NCI-H226 (cell line): ENCODE data around the gene BNC2.

Source experiments
- DNase-seq: peaks from one replicate; pipeline ENCODE4 v3.0.0-alpha.2; 2015

BNC2 gene

GRCh38 chr9:16668734-16669295 lies 201.7 kb downstream of the BNC2 start:
- DNase-seq = no peak

- no peak for DNase-seq
Observed at GRCh38 chr9:16664211-16664610, 206.3 kb downstream of the BNC2 start.

GRCh38 chr9:16661816-16662215 lies 208.7 kb downstream of the BNC2 start:
- DNase-seq = no peak

- no peak for DNase-seq
Observed at GRCh38 chr9:16659096-16659495, 211.4 kb downstream of the BNC2 start.

- no peak for DNase-seq
Observed at GRCh38 chr9:16656432-16657169, 213.9 kb downstream of the BNC2 start.

- DNase-seq = no peak
Observed at GRCh38 chr9:16654596-16655126, 215.8 kb downstream of the BNC2 start.

DNA sequence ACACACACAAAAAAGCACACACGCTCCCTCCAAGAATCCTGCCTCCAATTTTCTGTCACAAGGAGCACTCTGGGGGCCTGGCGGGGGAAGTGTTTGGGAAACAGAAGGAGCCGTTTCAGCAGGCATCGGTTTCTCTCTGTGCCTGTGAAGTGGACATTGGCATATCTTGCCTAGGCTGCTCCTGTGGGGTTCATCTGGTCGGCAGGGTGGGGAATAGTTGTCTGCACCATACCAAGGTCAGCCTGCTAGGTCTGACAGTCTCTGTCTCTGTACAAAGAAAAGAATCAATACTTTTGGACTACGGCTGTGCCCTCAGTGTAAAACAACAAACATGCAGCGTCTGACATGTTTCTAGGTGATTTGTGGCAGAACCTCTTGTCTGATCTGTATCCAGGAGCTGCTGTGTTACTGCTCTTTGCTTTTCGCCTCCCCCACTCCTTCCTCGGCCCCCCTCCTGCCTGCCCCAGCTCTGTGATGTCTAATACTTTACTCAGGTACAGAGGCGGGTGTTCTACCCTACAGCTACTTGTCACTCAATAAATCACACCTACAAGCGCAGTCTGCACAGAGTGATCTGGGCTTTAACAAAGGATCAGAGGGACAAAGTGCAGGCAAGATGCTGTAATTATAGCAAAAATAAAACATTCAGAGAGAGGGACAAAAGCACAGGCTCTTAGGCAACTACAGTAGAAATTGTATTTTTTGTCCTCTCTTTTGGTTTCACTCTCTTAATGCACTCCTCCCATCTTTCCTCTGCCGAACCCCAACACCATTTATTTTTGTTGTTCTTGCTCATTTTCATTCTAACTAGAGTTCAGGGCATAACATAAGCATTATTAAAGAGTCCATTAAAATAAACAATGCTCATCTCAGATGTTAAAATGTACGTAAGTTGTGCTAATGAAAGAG lies 216.7 kb downstream of the BNC2 start:
- no peak for DNase-seq

DNA sequence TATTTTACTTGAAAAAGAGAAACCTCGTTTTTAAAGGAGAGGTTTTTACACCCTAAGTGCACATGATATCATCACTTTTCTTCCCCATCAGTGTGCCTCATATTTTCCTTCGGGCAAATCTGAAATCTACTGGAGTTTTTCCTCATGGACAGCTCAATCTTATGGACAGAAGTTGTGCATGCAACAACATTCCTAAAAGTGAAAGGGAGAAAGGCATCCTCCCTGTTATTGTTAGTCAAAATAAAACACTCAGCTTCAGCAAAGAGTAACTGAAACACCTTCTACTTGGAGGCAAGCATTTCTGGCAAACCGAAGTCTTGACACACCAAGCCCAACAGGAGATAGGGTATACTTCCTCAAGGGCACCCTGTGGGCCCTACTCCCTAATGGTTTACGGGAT lies 217.9 kb downstream of the BNC2 start:
- DNase-seq = no peak

- no peak for DNase-seq
Observed at GRCh38 chr9:16651446-16651964, 219.0 kb downstream of the BNC2 start.

- DNase-seq = peak; percentile 46
Observed at GRCh38 chr9:16645970-16646369, 224.5 kb downstream of the BNC2 start.

DNA sequence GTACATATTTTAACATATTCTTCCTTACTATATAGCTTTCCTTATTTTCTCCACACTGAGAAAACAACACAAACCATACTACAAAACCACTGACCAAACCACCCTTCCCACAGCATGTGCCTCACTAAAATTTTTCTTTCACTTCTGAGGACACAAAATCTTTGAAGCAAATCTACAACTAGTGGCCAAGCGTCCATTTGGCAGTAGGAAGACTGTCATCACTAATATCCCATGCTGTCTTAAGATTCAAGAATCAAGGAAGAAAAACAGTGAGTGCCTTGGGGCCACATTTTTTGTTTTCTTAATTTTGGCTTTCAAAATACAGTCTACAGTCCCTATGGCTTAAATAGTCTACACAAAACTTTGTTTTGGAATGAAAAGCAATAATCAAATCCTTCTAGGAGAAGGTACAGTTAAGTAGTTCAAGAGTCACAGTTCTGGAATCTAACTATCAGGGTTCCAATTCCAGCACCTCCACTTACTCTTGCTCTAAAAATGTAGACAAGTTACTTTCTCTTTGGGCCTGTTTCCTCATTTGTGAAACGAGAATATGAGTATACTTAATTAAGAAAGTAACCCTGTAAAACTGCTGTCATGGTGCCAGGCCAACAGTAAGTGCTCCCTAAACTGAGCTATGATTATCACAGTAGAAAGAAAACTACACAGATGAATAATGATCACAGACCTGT lies 227.9 kb downstream of the BNC2 start:
- DNase-seq = no peak

GRCh38 chr9:16640649-16641048 lies 229.8 kb downstream of the BNC2 start:
- DNase-seq = peak; percentile 11

GRCh38 chr9:16639644-16640043 lies 230.8 kb downstream of the BNC2 start:
- DNase-seq = no peak

GRCh38 chr9:16637911-16638310 lies 232.6 kb downstream of the BNC2 start:
- DNase-seq = no peak

DNA sequence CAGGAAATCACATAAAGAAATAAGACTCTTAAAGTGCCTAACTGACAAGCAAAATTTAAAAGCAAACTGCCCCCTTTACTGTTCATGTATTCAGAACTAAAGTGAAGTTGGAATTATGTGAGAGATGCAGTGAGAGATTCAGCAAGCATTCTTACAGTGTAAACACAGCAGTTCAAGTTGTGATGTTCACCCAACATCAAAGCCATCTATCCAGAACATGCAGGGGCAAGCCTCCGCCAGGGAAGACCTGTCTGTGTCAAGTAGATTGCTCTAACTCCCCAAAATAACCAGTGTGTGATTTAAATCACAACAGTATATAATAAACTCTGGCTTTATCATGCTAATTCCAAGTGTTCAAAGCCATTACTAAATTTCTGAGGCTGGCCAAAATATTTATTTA lies 233.3 kb downstream of the BNC2 start:
- DNase-seq = no peak

DNA sequence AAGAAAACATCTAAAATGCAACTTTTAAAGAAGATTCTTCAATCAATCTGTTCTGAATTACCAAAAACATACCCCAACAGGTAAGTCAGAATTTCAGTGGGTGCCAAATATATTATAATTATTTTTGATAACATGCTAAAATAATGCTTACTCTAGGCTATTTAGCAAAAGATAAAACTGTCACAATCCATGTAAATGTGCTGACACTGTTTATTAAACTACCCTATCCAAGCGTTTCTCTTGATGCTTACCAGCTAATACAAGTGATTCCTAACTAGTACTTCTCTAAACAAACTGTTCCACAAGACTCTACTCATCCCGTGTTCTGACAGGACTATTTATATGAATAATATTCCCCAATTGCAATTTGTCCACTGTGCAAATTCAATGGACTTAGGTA lies 236.7 kb downstream of the BNC2 start:
- no peak for DNase-seq

DNA sequence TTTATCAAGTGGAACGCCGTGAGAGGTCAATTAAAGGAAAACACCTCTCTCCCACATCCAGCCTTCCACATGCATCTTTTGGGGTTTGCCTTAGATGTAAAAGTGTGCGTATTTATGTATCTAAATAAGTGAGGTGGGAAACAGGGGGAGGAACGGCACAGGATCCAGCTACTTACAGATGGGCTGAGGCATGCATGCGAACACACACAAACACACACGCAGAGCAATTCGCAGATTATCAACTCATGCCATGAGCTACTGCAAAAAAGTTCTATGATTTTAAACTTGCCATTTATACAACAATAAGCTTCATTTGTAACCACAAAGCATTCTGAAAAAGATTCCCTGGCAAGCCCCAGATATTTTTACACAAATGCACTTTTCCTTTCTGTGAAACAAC lies 242.1 kb downstream of the BNC2 start:
- no peak for DNase-seq

DNA sequence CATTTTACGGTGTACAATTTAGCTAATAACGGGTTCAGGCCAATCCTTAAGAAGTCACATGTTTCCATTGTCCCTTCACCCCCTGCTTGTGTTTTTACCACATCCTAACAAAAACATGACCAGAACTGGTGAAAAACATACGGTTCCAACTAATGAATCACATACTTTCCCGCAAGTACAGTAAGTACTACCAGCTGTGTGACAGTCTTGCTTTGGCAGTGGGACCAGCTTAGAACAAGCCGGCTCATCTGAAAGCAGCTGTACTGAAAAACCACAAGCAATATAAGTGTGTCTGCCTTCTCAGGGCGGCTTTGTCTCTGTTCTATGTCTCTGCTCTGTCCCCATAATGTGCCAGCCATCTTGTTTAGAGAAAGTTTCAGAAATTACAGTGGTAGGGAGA lies 242.5 kb downstream of the BNC2 start:
- no peak for DNase-seq

DNA sequence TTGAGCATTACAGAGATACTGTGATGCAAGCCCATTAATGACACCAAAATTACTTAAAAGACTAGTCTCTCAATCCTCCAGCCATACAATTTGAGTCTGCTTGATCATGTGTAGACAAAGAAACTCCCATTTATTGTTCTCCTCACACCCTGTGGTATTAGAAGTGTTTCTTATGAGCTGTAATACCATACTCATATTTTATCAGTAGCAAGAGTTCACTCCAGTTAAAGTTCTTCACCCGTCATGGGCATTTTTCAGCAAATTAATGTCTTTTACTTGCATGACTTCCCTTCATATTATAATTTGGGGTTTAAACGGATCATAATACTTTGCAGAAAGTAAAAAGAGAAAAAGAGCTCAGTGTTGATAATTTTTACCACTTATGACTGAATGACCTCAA lies 242.9 kb downstream of the BNC2 start:
- no peak for DNase-seq

DNA sequence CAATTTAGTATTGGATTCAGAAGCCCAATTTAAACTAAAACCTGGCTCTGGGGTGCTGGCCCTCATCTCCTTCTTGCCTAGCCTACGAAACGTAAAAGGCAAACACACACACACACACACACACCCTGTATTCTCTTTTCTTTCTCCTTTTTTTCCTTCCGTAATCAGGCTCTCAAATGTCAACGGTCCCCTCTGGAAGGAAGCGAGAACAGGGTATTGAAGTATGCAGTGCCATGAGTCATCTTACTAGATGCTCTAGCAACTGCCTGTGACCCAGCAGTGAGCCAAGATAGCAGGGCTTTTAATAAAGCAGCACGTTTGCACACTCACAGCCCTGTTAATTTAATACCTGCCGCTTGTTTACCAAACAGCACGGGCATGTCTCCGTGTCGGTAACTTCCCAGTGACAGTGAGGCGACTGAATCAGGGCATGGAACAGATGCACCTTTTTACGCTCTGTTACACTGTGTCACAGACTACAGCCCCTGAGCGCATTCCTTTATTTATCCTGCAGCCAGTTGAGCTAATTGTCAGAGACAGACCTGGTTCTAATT lies 243.8 kb downstream of the BNC2 start:
- peak; percentile 18 for DNase-seq

GRCh38 chr9:16625811-16626210 lies 244.7 kb downstream of the BNC2 start:
- peak; percentile 45 for DNase-seq

DNA sequence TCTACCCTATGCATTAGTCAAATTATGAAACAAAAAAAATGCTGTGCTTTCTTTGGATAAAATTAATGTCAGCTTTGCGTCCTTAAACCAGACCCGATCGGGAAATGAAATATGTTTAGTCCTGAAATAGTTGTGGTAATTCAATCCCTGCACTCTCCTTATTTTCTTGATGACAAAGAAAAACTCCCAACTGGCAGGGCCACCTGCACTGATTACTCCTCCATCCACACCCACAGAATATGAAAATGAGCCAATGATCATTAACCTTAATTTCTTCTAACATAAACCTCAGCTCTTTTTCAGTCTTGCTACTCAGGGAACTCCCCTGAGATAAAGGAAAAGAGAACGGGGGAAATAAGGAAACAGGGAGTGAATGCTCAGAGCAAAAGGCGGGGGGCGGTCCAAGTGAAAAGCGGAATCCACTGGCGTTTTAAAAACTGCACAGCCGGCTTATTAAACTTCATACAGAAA lies 245.3 kb downstream of the BNC2 start:
- DNase-seq = no peak
